IPS DF 4.7 (cell line): ENCODE results near the gene MEX3B.
"Not testable (repeated sequence)": the region's sequence is repeated elsewhere in the genome, so short reads cannot be mapped to it uniquely, and the experiment has no call there.

Source experiments
- DNase-seq: peaks from one replicate; pipeline ENCODE4 v3.0.0-alpha.2; 2013; ENCODE audit warnings: low spot score; ENCODE audit errors: extremely low read depth

The MEX3B gene

GRCh38 chr15:82051664-82052063 is 5.8 kb upstream of the MEX3B start:
- DNase-seq: no peak

GRCh38 chr15:82048811-82049210 is 3.0 kb upstream of the MEX3B start:
- no peak for DNase-seq

GRCh38 chr15:82047453-82048400 is 1.9 kb upstream of the MEX3B start:
- DNase-seq: no peak

GRCh38 chr15:82046666-82047452 is 1.0 kb upstream of the MEX3B start:
- DNase-seq: no peak

GRCh38 chr15:82045179-82045891 is 483 bp downstream of the MEX3B start:
- no peak for DNase-seq

- DNase-seq: no peak
Measured at GRCh38 chr15:82044373-82045178, 1.2 kb downstream of the MEX3B start.

- DNase-seq: no peak
Measured at GRCh38 chr15:82043796-82044372, 1.9 kb downstream of the MEX3B start.

- no peak for DNase-seq
Measured at GRCh38 chr15:82043130-82043673, 2.6 kb downstream of the MEX3B start.

GRCh38 chr15:82040862-82041261 is 5.0 kb downstream of the MEX3B start:
- DNase-seq: no peak

GRCh38 chr15:82040390-82040789 is 5.4 kb downstream of the MEX3B start:
- DNase-seq: no peak

GRCh38 chr15:82039871-82040270 is 5.9 kb downstream of the MEX3B start:
- no peak for DNase-seq

GRCh38 chr15:82036461-82036860 is 9.4 kb downstream of the MEX3B start:
- no peak for DNase-seq

- no peak for DNase-seq
Measured at GRCh38 chr15:82031871-82032270, 13.9 kb downstream of the MEX3B start.

GRCh38 chr15:82030176-82030575 is 15.6 kb downstream of the MEX3B start:
- DNase-seq: no peak

GRCh38 chr15:82028163-82028562 is 17.7 kb downstream of the MEX3B start:
- not testable (repeated sequence) for DNase-seq

GRCh38 chr15:82021992-82022391 is 23.8 kb downstream of the MEX3B start:
- no peak for DNase-seq

GRCh38 chr15:82020625-82021394 is 25.0 kb downstream of the MEX3B start:
- no peak for DNase-seq

GRCh38 chr15:82018201-82018600 is 27.6 kb downstream of the MEX3B start:
- DNase-seq: no peak

GRCh38 chr15:82017656-82018055 is 28.2 kb downstream of the MEX3B start:
- no peak for DNase-seq
